Activated B cell treated with CpG ODN at 0.5 μM for 24 hours (primary cell): ENCODE measurements around the gene ERH. TPM values are rescaled to one million over a fixed set of nuclear protein-coding genes. Genes with fewer than 3 reads are reported as not detected.

ENCODE experiments used
- ATAC-seq: fragments of 200-7000 bp; cut with Tn5 transposase; one replicate; pipeline ENCODE4 v1.10.0; 2021; ENCODE audit warnings: low read depth, mild to moderate bottlenecking, moderate library complexity
- CTCF ChIA-PET: fragments of 350-600 bp; sonication (Branson Sonifier 250); formaldehyde crosslinking; loops from one replicate; lab custom pipeline; 2021; ENCODE audit warnings: antibody characterized with exemption; lab: Charles Lee
- POLR2A ChIA-PET: fragments of 350-600 bp; sonication (Branson Sonifier 250); formaldehyde crosslinking; loops from one replicate; lab custom pipeline; 2021; ENCODE audit warnings: antibody characterized with exemption; lab: Charles Lee
- DNase-seq: peaks from one replicate; pipeline ENCODE4 v3.0.0; 2022
- H3K27ac Mint-ChIP-seq: one replicate; pipeline ENCODE4 v1.8.0; 2020; ENCODE audit warnings: mixed read lengths
- H3K27me3 Mint-ChIP-seq: one replicate; pipeline ENCODE4 v1.8.0; 2021; ENCODE audit warnings: mixed read lengths
- H3K36me3 Mint-ChIP-seq: one replicate; pipeline ENCODE4 v1.8.0; 2021; ENCODE audit warnings: low read depth, mixed read lengths
- H3K4me1 Mint-ChIP-seq: one replicate; pipeline ENCODE4 v1.8.0; 2021; ENCODE audit warnings: mixed read lengths
- H3K4me3 Mint-ChIP-seq: one replicate; pipeline ENCODE4 v1.8.0; 2020; ENCODE audit warnings: mild to moderate bottlenecking, mixed read lengths
- H3K9me3 Mint-ChIP-seq: one replicate; pipeline ENCODE4 v1.8.0; 2020; ENCODE audit warnings: mixed read lengths
- CTCF ChIP-seq: fragments of 200-600 bp; IDR thresholded peaks from one replicate; pipeline ENCODE4 v1.8.0; 2022; ENCODE audit warnings: antibody characterized with exemption, mild to moderate bottlenecking
- intact Hi-C: fragments of 100-400 bp; cut with micrococcal nuclease; formaldehyde crosslinking; loops from one replicate; pipeline ENCODE4 v1.15.1; 2024
- total RNA-seq: library from RNA; stranded (reverse); gene quantifications from 2 replicates; pipeline ENCODE4 v1.2.3, GENCODE V29; 2022

ERH gene
- total RNA-seq, 1 donor from 2014 or later: 273 TPM

- POLR2A ChIA-PET: interaction anchor here (0.6 kb wide), 1 partner anchor 1272 kb away, joined by 3 read pairs; no protein-coding TSS in a partner anchor
- Mint-ChIP-seq H3K4me3 (no peak overlapping the region), H3K9me3 (no peaks in the 10 kb centered on the region), H3K27ac (no peak overlapping the region), H3K36me3 (no peaks in the 10 kb centered on the region), H3K27me3 (peaks cover 2% of the 10 kb centered on the region), H3K4me1 (peaks cover 7% of the 10 kb centered on the region)
- DNase-seq (no peak), ATAC-seq (no peak)
- CTCF ChIA-PET: interaction anchor here (0.6 to 1.0 kb wide), 2 partner anchors 113 to 123 kb away, joined by 3 read pairs; no protein-coding TSS in a partner anchor
- no peak for TF ChIP-seq CTCF
- intact Hi-C loops: no loop called here
Observed at GRCh38 chr14:69346710-69347109, 51.4 kb downstream of the ERH start.

- ATAC-seq: no peak
- Mint-ChIP-seq H3K27me3 (peaks cover 5% of the 10 kb centered on the region), H3K27ac (no peak overlapping the region), H3K4me3 (no peak overlapping the region), H3K4me1 (no peaks in the 10 kb centered on the region), H3K9me3 (no peaks in the 10 kb centered on the region), H3K36me3 (no peaks in the 10 kb centered on the region)
- intact Hi-C loops: no loop called here
- ChIA-PET CTCF (interaction anchor here (1.5 kb wide), 1 partner anchor 51 kb away, joined by 3 read pairs; no protein-coding TSS in a partner anchor), POLR2A (no interaction called here)
- no peak for TF ChIP-seq CTCF
- DNase-seq: no peak
Observed at GRCh38 chr14:69345402-69345801, 52.7 kb downstream of the ERH start.

- ATAC-seq (no peak), DNase-seq (no peak)
- TF ChIP-seq CTCF: no peak
- H3K9me3 Mint-ChIP-seq: no peaks in the 10 kb centered on the region
- ChIA-PET CTCF (interaction anchor here (1.5 kb wide), 1 partner anchor 52 kb away, joined by 3 read pairs; no protein-coding TSS in a partner anchor), POLR2A (no interaction called here)
- intact Hi-C loops: no loop called here
- no peaks in the 10 kb centered on the region for H3K36me3 Mint-ChIP-seq
- peaks cover 11% of the 10 kb centered on the region for H3K27me3 Mint-ChIP-seq
- no peaks in the 10 kb centered on the region for H3K4me1 Mint-ChIP-seq
- no peak overlapping the region for H3K27ac Mint-ChIP-seq
- H3K4me3 Mint-ChIP-seq: no peak overlapping the region
Observed at GRCh38 chr14:69344171-69344570, 53.9 kb downstream of the ERH start.

GRCh38 chr14:69342928-69343525 is 55.1 kb downstream of the ERH start:
- no peaks in the 10 kb centered on the region for H3K4me1 Mint-ChIP-seq
- H3K9me3 Mint-ChIP-seq: no peaks in the 10 kb centered on the region
- no peak overlapping the region for H3K4me3 Mint-ChIP-seq
- H3K36me3 Mint-ChIP-seq: no peaks in the 10 kb centered on the region
- ChIA-PET POLR2A (no interaction called here), CTCF (no interaction called here)
- TF ChIP-seq CTCF: no peak
- H3K27ac Mint-ChIP-seq: no peak overlapping the region
- peaks cover 11% of the 10 kb centered on the region for H3K27me3 Mint-ChIP-seq
- DNase-seq (no peak), ATAC-seq (no peak)
- intact Hi-C loops: no loop called here

- peaks cover 15% of the 10 kb centered on the region for H3K27me3 Mint-ChIP-seq
- no peak overlapping the region for H3K27ac Mint-ChIP-seq
- no peak overlapping the region for H3K4me3 Mint-ChIP-seq
- intact Hi-C loops: no loop called here
- no peaks in the 10 kb centered on the region for H3K36me3 Mint-ChIP-seq
- H3K9me3 Mint-ChIP-seq: no peaks in the 10 kb centered on the region
- H3K4me1 Mint-ChIP-seq: peaks cover 2% of the 10 kb centered on the region
- DNase-seq (no peak), ATAC-seq (no peak)
- CTCF ChIA-PET: no interaction called here
- no peak for TF ChIP-seq CTCF
- POLR2A ChIA-PET: no interaction called here
Observed at GRCh38 chr14:69339426-69339825, 58.7 kb downstream of the ERH start.
